ENCODE data around the gene MCF2L2.

MCF2L2 gene

GRCh38 chr3:183428447-183429211, at the start of gene MCF2L2 (continued):
- TF ChIP-seq PBX3 (CRISPR knock-in tag; IDR thresholded peaks at IDR 0.05) (peak; percentile 37; the same call in 1 of the 2 replicates), ZNF645 (tag by site-specific recombination; IDR thresholded peaks at IDR 0.05) (no peak), ZBTB8A (tag by site-specific recombination; IDR thresholded peaks at IDR 0.05) (peak; percentile 87), ZNF341 (tag by site-specific recombination; IDR thresholded peaks at IDR 0.05; ENCODE audit: low read depth) (peak; percentile 64), ZNF398 (tag by site-specific recombination; IDR thresholded peaks at IDR 0.05) (peak; percentile 76; the same call in 1 of the 2 replicates), ZNF10 (tag by site-specific recombination; IDR thresholded peaks at IDR 0.05) (no peak), INSM2 (tag by site-specific recombination; IDR thresholded peaks at IDR 0.05) (no peak), KLF9 (tag by site-specific recombination; IDR thresholded peaks at IDR 0.05; ENCODE audit: low read depth) (peak; percentile 79), ZBTB17 (tag by site-specific recombination; IDR thresholded peaks at IDR 0.05) (no peak), ZNF501 (tag by site-specific recombination; IDR thresholded peaks at IDR 0.05) (peak; percentile 45; the same call in 1 of the 2 replicates), GLIS2 (tag by site-specific recombination; IDR thresholded peaks at IDR 0.05) (peak; percentile 93), ZNF785 (tag by site-specific recombination; IDR thresholded peaks at IDR 0.05) (0 out of 2 replicates have a peak, but pooled peaks have one; percentile 14), ZFHX2 (tag by site-specific recombination; conservative IDR thresholded peaks at IDR 0.05) (peak; percentile 92), ZNF324 (tag by site-specific recombination; IDR thresholded peaks at IDR 0.05) (0 out of 2 replicates have a peak, but pooled peaks have one; percentile 46), BCL11B (tag by site-specific recombination; IDR thresholded peaks at IDR 0.05; ENCODE audit: low read depth) (0 out of 2 replicates have a peak, but pooled peaks have one; percentile 52), ZNF175 (tag by site-specific recombination; IDR thresholded peaks at IDR 0.05) (no peak), GLI2 (tag by site-specific recombination; IDR thresholded peaks at IDR 0.05; ENCODE audit: borderline replicate concordance, low read depth) (no peak), SCRT1 (tag by site-specific recombination; IDR thresholded peaks at IDR 0.05; ENCODE audit: borderline replicate concordance) (no peak), GLIS1 (tag by site-specific recombination; IDR thresholded peaks at IDR 0.05) (peak; percentile 17; the same call in 1 of the 2 replicates), BCL6B (tag by site-specific recombination; IDR thresholded peaks at IDR 0.05) (no peak), ZFP37 (tag by site-specific recombination; IDR thresholded peaks at IDR 0.05) (peak; percentile 87), TCF7L2 (IDR thresholded peaks at IDR 0.05; ENCODE audit: borderline replicate concordance, low read depth, low read length) (no peak), ZNF518A (tag by site-specific recombination; conservative IDR thresholded peaks at IDR 0.05; ENCODE audit: low read depth) (no peak), ZBTB26 (tag by site-specific recombination; optimal IDR thresholded peaks at IDR 0.05) (peak; percentile 89), ZEB2 (tag by site-specific recombination; IDR thresholded peaks at IDR 0.05) (peak; percentile 50; the same call in 1 of the 2 replicates)
